PC-3 (cell line): ENCODE data around the gene SYNGR4.

Experiments used
- EZH2 ChIP-seq: fragments of 300-600 bp; sonication (generic); IDR thresholded peaks from one replicate; pipeline ENCODE4 v1.6.1; 2017; ENCODE audit warnings: antibody characterized with exemption, mild to moderate bottlenecking, low read length; ENCODE audit not compliant: unreplicated experiment
- TF ChIP-seq, protein P1 (sequence below): fragments of 300-600 bp; sonication (generic); conservative IDR thresholded peaks from 2 replicates; pipeline ENCODE4 v1.5.1; 2017; ENCODE audit warnings: antibody characterized with exemption, low read depth, mild to moderate bottlenecking, low read length

DNA sequence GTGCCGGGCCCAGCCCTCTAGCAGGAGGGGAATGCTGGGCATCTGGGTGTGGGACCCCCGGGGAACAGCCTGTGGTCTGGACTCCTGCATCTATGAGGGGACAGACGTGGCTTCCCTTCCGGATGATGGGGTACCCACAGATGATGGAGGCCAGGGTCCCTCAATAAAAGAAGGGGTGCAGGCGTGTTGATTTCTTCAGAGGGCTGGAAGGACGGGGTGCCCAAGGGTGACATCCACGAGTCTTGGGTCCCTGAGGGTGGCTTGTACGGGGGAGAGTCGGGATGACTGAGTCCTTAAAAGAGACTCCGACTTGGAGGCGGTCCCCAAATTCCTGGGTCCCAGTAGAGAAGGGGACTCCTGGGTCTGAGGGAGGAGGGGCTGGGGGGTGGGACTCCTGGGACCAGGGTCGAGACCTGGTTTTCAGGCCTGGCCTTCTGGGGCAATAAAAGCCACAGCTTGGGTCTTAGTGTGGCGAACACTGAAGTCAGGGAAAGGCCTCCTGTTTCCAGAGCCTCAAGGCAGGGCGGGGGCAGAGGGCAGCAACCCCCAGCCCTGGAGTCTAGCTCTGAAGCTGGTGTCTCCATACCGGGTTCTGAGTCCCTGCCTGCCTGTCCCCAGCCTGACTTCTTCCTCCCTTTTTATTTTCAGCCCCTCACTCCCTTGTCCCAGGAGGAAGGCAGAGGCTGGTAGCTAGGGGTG, 28.8 kb downstream of the SYNGR4 start:
- no peak for TF ChIP-seq EZH2
- TF ChIP-seq, protein P1, sequence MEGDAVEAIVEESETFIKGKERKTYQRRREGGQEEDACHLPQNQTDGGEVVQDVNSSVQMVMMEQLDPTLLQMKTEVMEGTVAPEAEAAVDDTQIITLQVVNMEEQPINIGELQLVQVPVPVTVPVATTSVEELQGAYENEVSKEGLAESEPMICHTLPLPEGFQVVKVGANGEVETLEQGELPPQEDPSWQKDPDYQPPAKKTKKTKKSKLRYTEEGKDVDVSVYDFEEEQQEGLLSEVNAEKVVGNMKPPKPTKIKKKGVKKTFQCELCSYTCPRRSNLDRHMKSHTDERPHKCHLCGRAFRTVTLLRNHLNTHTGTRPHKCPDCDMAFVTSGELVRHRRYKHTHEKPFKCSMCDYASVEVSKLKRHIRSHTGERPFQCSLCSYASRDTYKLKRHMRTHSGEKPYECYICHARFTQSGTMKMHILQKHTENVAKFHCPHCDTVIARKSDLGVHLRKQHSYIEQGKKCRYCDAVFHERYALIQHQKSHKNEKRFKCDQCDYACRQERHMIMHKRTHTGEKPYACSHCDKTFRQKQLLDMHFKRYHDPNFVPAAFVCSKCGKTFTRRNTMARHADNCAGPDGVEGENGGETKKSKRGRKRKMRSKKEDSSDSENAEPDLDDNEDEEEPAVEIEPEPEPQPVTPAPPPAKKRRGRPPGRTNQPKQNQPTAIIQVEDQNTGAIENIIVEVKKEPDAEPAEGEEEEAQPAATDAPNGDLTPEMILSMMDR, result no peak
